DOHH2 (cell line): Measurements from ENCODE around the gene MPPE1.

ENCODE experiments used
- EZH2phosphoT487 ChIP-seq: fragments of 200-600 bp; sonication (generic); IDR thresholded peaks from 2 replicates; pipeline ENCODE4 v1.6.1; 2017; ENCODE audit warnings: borderline replicate concordance, mild to moderate bottlenecking, antibody characterized with exemption, low read length, moderate library complexity, mixed read lengths
- TF ChIP-seq, protein P1 (sequence below): fragments of 200-600 bp; sonication (generic); IDR thresholded peaks from one replicate; pipeline ENCODE4 v1.5.1; 2014; ENCODE audit warnings: antibody characterized with exemption, mild to moderate bottlenecking, low read depth, low read length; ENCODE audit not compliant: poor library complexity, severe bottlenecking

DNA sequence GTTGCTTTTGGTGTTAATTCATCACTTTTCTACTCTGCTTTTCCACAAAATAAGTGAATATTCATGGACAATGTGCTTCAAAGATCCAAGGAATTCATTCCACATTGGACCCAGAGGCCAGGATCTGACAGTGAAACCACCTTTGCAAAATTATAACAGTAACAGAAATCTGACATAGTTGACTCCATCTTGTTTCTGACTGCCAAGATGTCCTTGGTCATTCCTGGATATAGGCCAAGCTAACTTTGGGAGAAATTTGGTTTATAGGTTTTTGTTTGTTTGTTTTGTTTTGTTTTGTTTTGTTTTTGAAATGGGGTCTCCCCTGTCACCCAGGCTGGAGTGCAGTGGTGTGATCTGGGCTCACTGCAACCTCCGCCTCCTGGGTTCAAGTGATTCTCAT, 10.3 kb downstream of the MPPE1 start:
- TF ChIP-seq, protein P1, sequence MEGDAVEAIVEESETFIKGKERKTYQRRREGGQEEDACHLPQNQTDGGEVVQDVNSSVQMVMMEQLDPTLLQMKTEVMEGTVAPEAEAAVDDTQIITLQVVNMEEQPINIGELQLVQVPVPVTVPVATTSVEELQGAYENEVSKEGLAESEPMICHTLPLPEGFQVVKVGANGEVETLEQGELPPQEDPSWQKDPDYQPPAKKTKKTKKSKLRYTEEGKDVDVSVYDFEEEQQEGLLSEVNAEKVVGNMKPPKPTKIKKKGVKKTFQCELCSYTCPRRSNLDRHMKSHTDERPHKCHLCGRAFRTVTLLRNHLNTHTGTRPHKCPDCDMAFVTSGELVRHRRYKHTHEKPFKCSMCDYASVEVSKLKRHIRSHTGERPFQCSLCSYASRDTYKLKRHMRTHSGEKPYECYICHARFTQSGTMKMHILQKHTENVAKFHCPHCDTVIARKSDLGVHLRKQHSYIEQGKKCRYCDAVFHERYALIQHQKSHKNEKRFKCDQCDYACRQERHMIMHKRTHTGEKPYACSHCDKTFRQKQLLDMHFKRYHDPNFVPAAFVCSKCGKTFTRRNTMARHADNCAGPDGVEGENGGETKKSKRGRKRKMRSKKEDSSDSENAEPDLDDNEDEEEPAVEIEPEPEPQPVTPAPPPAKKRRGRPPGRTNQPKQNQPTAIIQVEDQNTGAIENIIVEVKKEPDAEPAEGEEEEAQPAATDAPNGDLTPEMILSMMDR = no peak
- no peak for TF ChIP-seq EZH2phosphoT487
